ENCODE measurements around the gene AKT2. TPM values are rescaled to one million over a fixed set of nuclear protein-coding genes. Genes with fewer than 3 reads are reported as not detected.

The AKT2 gene
- total RNA-seq, 1 experiment from 2014 or later = 150 TPM

DNA sequence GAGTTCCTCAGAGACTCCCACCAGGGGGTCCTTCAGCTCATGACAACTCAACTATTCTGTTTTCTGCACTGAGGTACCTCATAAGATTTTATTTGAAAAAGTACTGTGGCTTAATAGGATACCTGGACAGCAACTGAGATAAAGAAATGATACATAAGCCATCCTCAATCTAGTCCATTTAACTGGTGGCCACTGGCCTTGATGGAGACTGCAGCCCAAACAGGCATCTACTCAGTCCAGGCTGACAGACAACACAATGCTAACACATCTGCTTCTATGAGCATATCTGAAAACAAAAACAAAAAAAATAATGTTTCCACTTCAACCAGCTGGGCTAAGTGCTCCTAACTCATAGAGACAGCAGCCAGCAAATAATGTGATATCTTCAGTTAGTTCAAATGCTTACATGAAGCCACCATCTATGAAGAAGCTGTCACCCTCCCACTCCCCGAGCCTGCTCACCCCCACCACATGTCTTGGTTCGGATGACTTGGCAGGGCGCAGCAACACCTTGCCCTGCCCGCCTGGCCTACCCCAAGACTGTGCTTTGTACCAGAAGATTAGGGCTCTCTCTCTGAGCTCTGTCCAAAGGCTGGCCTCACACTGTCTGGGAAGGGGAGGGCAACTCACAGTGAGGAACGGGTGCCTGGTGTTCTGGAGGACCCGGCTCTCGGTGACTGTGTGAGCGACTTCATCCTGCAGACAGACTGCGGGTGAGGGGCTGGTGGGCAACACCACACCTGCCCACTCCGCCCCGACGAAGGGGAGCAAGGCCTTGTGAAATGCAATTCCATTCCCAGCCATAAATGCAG is 45.5 kb downstream of the AKT2 start:
- Mint-ChIP-seq H3K9me3 (no peaks in the 10 kb centered on the region), H3K27me3 (ENCODE audit: low read depth) (no peaks in the 10 kb centered on the region), H3K36me3 (ENCODE audit: insufficient read depth in 1 of 3, low read depth in 3 of 3) (peaks cover 7 to 53% (median 48%) of the 10 kb centered on the region in 3 experiments; a peak in 6 of 7 replicates), H3K4me1 (peaks cover 0 to 2% of the 10 kb centered on the region in 2 experiments; a peak in 1 of 4 replicates), H3K27ac (no peak overlapping the region), H3K4me3 (no peak overlapping the region)
- Histone ChIP-seq H4K20me1 (ENCODE audit: control insufficient read depth, insufficient read depth, insufficient read length) (no peaks in the 10 kb centered on the region), H3K9ac (ENCODE audit: extremely low read depth, insufficient read length, low read length) (no peak overlapping the region), H3K9me3 (ENCODE audit: control insufficient read depth, low read depth, low read length) (no peaks in the 10 kb centered on the region), H3K27ac (ENCODE audit: insufficient read length, low read depth, low read length) (no peak overlapping the region), H3K4me2 (ENCODE audit: insufficient read depth, insufficient read length, low read length) (no peak overlapping the region), H2BK12ac (ENCODE audit: insufficient read length, low read depth, low read length) (no peak overlapping the region), H3K79me1 (ENCODE audit: insufficient read depth, low read depth, low read length, poor library complexity, severe bottlenecking) (no peaks in the 10 kb centered on the region), H3K27me3 (ENCODE audit: insufficient read depth, low read length) (no peaks in the 10 kb centered on the region), H3K56ac (ENCODE audit: insufficient read length, low read depth, low read length) (no peak overlapping the region), H3K23me2 (ENCODE audit: insufficient read length, low read depth, low read length, poor library complexity, severe bottlenecking) (no peaks in the 10 kb centered on the region), H2BK20ac (ENCODE audit: low read depth, low read length, poor library complexity, severe bottlenecking) (no peak overlapping the region), H2BK120ac (ENCODE audit: low read depth, low read length, poor library complexity, severe bottlenecking) (no peak overlapping the region), H2AFZ (ENCODE audit: low read length) (no peak overlapping the region), H3K23ac (ENCODE audit: insufficient read length, low read depth, low read length) (no peak overlapping the region), H4K8ac (replicated peaks; ENCODE audit: insufficient read length, low read depth, low read length) (no peak overlapping the region), H2AK5ac (ENCODE audit: insufficient read length, low read length) (no peak overlapping the region), H2BK5ac (ENCODE audit: insufficient read length, low read length) (no peak overlapping the region), H4K91ac (ENCODE audit: insufficient read length, low read depth, low read length) (no peak overlapping the region), H3K14ac (ENCODE audit: insufficient read depth, low read length) (no peak overlapping the region), H2BK15ac (ENCODE audit: low read depth, low read length) (no peak overlapping the region), H3K79me2 (ENCODE audit: insufficient read depth, low read length) (no peaks in the 10 kb centered on the region), H3T11ph (ENCODE audit: low read length) (no peak overlapping the region), H4K5ac (ENCODE audit: insufficient read length, low read depth, low read length) (no peak overlapping the region), H3K4ac (ENCODE audit: low read depth, low read length) (no peak overlapping the region), H3K4me1 (ENCODE audit: insufficient read depth, low read length) (no peaks in the 10 kb centered on the region; the same call in 1 of the 2 replicates), H3K18ac (ENCODE audit: insufficient read length, low read depth, low read length) (no peak overlapping the region)
- DNase-seq = no peak
- whole genome bisulfite sequencing (ENCODE audit: extremely low coverage, insufficient read length, low lambda C conversion rate) = no CpG with 5 or more reads among the region's 12 CpGs
- TF ChIP-seq CTCF (conservative IDR thresholded peaks at IDR 0.05) = no peak
